OCI-LY3 (cell line): Measurements from ENCODE around the gene CCDC152.

Experiments
- CTCF ChIP-seq: fragments of 200-600, 300-600 bp; sonication (generic); IDR thresholded peaks from 2 replicates; pipeline ENCODE4 v1.5.1; 2014; ENCODE audit warnings: antibody characterized with exemption, low read length, low read depth
- EZH2phosphoT487 ChIP-seq: fragments of 200-600 bp; shearing (Covaris generic); IDR thresholded peaks from 2 replicates; pipeline ENCODE4 v1.6.1; 2018; ENCODE audit warnings: antibody characterized with exemption, mixed run types, low read depth

DNA sequence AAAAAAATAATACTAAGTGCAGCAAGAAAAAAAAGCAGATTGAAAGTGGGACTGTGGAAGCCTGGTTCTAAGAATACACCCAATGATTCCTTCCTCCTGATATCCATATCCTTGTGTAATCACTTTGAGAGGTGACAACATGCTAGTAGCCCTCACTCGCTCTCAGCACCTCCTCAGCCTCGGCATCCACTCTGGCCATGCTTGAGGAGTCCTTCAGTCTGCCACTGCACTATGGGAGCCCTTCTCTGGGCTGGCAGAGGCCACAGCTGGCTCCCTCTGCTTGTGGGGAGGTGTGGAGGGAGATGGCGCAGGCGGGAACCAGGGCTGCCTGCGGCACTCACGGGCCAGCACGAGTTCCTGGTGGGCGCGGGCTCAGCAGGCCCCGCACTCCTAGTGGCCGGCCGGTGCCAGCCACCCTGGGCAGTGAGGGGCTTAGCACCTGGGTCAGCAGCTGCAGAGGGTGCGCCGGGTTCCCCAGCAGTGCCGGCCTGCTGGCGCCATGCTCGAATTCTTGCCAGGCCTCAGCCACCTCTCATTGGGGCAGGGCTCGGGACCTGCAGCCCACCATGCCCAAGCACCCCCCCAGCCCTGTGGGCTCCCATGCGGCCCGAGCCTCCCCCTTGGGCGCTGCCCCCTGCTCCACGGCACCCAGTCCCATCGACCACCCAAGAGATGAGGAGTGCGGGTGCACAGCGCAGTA is 79.6 kb downstream of the CCDC152 start:
- TF ChIP-seq CTCF (no peak), EZH2phosphoT487 (no peak)
